Smooth muscle cell (in vitro differentiated cells): ENCODE measurements around the gene DCAF4L1. TPM values are rescaled to one million over a fixed set of nuclear protein-coding genes. Genes with fewer than 3 reads are reported as not detected.
A peak's percentile ranks its signal among the peaks of the same experiment; 100 is the strongest.

Experiments used
- DNase-seq: peaks from one replicate; lab custom pipeline; 2025; ENCODE audit not compliant: unreplicated experiment; lab: John Stamatoyannopoulos, UW
- H2AFZ ChIP-seq: fragments of 200-600 bp; sonication (generic); 2 replicates; pipeline ENCODE4 v1.6.0; 2016; ENCODE audit warnings: antibody characterized with exemption, low read depth, mild to moderate bottlenecking
- H3F3A ChIP-seq: fragments of 200-600 bp; sonication (generic); 2 replicates; pipeline ENCODE4 v1.6.0; 2017; ENCODE audit warnings: antibody characterized with exemption, low read depth
- H3K27ac ChIP-seq: fragments of 200-600 bp; sonication (generic); 2 replicates; pipeline ENCODE4 v1.5.1; 2016; ENCODE audit warnings: low read depth, mild to moderate bottlenecking
- H3K27me3 ChIP-seq: fragments of 200-600 bp; sonication (generic); 2 replicates; pipeline ENCODE4 v1.6.1; 2016; ENCODE audit warnings: low read depth, mild to moderate bottlenecking
- H3K36me3 ChIP-seq: fragments of 200-600 bp; sonication (generic); 2 replicates; pipeline ENCODE4 v1.5.1; 2016; ENCODE audit warnings: low read depth
- H3K4me1 ChIP-seq: fragments of 200-600 bp; sonication (generic); 2 replicates; pipeline ENCODE4 v1.5.1; 2016; ENCODE audit warnings: low read depth
- H3K4me2 ChIP-seq: fragments of 200-600 bp; sonication (generic); 2 replicates; pipeline ENCODE4 v1.6.0; 2016; ENCODE audit warnings: mild to moderate bottlenecking
- H3K4me3 ChIP-seq: fragments of 200-600 bp; sonication (generic); 2 replicates; pipeline ENCODE4 v1.5.1; 2016; ENCODE audit warnings: mild to moderate bottlenecking
- H3K79me2 ChIP-seq: fragments of 200-600 bp; sonication (generic); 2 replicates; pipeline ENCODE4 v1.6.0; 2016; ENCODE audit warnings: low read depth, mild to moderate bottlenecking
- H3K9ac ChIP-seq: fragments of 200-600 bp; sonication (generic); 2 replicates; pipeline ENCODE4 v1.6.0; 2016; ENCODE audit warnings: low read depth
- H3K9me3 ChIP-seq: fragments of 200-600 bp; sonication (generic); replicated peaks from 2 replicates; pipeline ENCODE4 v1.5.1; 2016; ENCODE audit warnings: low read depth
- H4K20me1 ChIP-seq: fragments of 200-600 bp; sonication (generic); 2 replicates; pipeline ENCODE4 v1.6.0; 2016; ENCODE audit warnings: low read depth
- WGBS: methylation state at CpG from one replicate; pipeline ENCODE4 v1.1.7; 2016; ENCODE audit warnings: low lambda C conversion rate; 5-methylcytosine and 5-hydroxymethylcytosine counted together
- polyA plus RNA-seq: library from polyadenylated mRNA; unstranded; fragments of >200 nt; fragmentation: Nextera tagmentation; extraction: Ambion mirVana; gene quantifications from 2 replicates; pipeline ENCODE4 v1.2.1, GENCODE V29; 2016
- total RNA-seq: library from RNA; depleted of rRNA; stranded (reverse); fragments of >200 nt; gene quantifications from 2 replicates; pipeline ENCODE4 v1.2.3, GENCODE V29; 2014
- TF ChIP-seq, protein P1 (sequence below): fragments of 200-600 bp; sonication (generic); IDR thresholded peaks from 2 replicates; pipeline ENCODE4 v1.5.1; 2017; ENCODE audit warnings: borderline replicate concordance, mild to moderate bottlenecking, antibody characterized with exemption; ENCODE audit not compliant: insufficient read depth, poor library complexity, severe bottlenecking

Gene DCAF4L1
- total and polyA plus RNA-seq, 2 experiments from 2014 or later: 0.11 to 0.31 TPM

DNA sequence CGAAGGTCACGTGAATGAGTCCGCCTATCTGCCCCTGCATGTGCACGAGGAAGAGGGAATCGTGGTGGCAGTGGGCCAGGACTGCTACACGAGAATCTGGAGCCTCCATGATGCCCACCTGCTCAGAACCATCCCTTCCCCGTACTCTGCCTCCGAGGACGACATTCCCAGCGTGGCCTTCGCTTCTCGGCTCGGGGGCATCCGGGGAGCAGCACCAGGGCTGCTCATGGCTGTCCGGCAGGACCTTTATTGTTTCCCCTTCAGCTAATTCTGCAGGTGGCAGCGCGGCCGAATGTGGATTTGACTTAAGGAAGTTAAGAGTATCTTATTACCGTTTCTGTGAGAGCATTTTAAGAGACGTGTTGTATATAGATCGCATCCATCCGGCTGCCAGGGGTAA is 1.2 kb downstream of the DCAF4L1 start:
- 96% methylated on average over 22 of the region's 22 CpGs for WGBS
- Histone ChIP-seq H3K9me3 (no peaks in the 10 kb centered on the region), H3K27me3 (no peaks in the 10 kb centered on the region)

DNA sequence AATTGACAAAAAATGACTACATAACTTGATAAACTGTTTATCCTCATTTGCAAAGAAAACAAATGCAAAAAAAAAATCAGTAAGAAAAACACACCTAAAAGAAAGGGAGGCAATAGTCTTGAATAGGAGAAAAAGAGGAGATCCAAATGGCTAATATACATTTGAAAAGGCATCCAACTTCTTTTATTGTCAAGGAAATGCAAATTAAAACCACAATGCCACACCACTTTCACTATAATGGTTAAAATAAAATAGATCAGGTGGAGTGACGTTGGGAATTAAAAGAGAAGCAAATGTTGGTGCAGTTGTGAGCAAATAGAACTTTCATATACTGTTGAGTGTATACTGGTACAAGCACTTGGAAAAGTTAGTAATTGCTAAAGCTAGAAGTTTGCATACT is 3.6 kb downstream of the DCAF4L1 start:
- no peak overlapping the region for H3K9ac ChIP-seq
- no peak overlapping the region for H3K4me3 ChIP-seq
- no peak overlapping the region for H3K4me2 ChIP-seq
- H2AFZ ChIP-seq: no peak overlapping the region
- H4K20me1 ChIP-seq: no peaks in the 10 kb centered on the region
- TF ChIP-seq, protein P1, sequence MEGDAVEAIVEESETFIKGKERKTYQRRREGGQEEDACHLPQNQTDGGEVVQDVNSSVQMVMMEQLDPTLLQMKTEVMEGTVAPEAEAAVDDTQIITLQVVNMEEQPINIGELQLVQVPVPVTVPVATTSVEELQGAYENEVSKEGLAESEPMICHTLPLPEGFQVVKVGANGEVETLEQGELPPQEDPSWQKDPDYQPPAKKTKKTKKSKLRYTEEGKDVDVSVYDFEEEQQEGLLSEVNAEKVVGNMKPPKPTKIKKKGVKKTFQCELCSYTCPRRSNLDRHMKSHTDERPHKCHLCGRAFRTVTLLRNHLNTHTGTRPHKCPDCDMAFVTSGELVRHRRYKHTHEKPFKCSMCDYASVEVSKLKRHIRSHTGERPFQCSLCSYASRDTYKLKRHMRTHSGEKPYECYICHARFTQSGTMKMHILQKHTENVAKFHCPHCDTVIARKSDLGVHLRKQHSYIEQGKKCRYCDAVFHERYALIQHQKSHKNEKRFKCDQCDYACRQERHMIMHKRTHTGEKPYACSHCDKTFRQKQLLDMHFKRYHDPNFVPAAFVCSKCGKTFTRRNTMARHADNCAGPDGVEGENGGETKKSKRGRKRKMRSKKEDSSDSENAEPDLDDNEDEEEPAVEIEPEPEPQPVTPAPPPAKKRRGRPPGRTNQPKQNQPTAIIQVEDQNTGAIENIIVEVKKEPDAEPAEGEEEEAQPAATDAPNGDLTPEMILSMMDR: no peak
- WGBS: 39% methylated on average over 1 of the region's 1 CpG
- no peaks in the 10 kb centered on the region for H3F3A ChIP-seq
- no peaks in the 10 kb centered on the region for H3K27me3 ChIP-seq
- DNase-seq: no peak
- H3K9me3 ChIP-seq: no peaks in the 10 kb centered on the region
- H3K36me3 ChIP-seq: no peaks in the 10 kb centered on the region
- peaks cover 5% of the 10 kb centered on the region for H3K79me2 ChIP-seq
- peaks cover 13% of the 10 kb centered on the region for H3K4me1 ChIP-seq
- H3K27ac ChIP-seq: no peak overlapping the region

More for the DNA sequence above, 1.2 kb downstream of the DCAF4L1 start:
- DNase-seq: no peak
- H3K4me1 ChIP-seq: no peaks in the 10 kb centered on the region
- H4K20me1 ChIP-seq: no peaks in the 10 kb centered on the region
- TF ChIP-seq, protein P1: no peak
- no peak overlapping the region for H2AFZ ChIP-seq
- no peak overlapping the region for H3K9ac ChIP-seq
- H3K36me3 ChIP-seq: no peaks in the 10 kb centered on the region
- no peaks in the 10 kb centered on the region for H3K79me2 ChIP-seq
- H3K4me2 ChIP-seq: no peak overlapping the region
- no peaks in the 10 kb centered on the region for H3F3A ChIP-seq
- H3K27ac ChIP-seq: no peak overlapping the region
- no peak overlapping the region for H3K4me3 ChIP-seq

DNA sequence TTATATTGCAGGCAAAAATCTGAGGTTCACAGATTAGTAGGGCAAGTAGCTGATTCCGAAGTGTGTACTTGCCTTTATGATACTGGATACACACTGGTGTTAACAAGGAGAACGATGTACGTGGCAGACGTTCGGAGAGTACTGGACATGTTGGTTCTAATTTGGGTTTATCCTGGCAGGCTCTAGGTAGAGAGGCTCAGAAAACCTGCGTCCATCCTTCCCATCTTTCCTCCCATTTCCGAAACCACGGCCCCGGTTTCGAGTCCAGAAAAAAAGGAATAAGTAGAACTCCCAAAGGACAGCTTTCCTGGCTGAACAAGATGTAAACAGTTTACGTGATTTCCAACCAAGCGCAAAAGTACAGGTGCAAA is 8.4 kb downstream of the DCAF4L1 start:
- no peak for DNase-seq
- H3K79me2 ChIP-seq: peaks cover 40% of the 10 kb centered on the region
- under 1% methylated on average over 12 of the region's 12 CpGs for WGBS
- peak overlapping the region; percentile 94 for H3K4me2 ChIP-seq
- H3K9ac ChIP-seq: peak overlapping the region; percentile 66
- H2AFZ ChIP-seq: peak overlapping the region; percentile 99
- H4K20me1 ChIP-seq: peaks cover 26% of the 10 kb centered on the region
- H3K4me1 ChIP-seq: peaks cover 30% of the 10 kb centered on the region
- no peaks in the 10 kb centered on the region for H3K36me3 ChIP-seq
- no peaks in the 10 kb centered on the region for H3K9me3 ChIP-seq
- H3K4me3 ChIP-seq: peak overlapping the region; percentile 69
- TF ChIP-seq, protein P1: no peak
- no peaks in the 10 kb centered on the region for H3F3A ChIP-seq
- no peaks in the 10 kb centered on the region for H3K27me3 ChIP-seq
- H3K27ac ChIP-seq: peak overlapping the region; percentile 76

DNA sequence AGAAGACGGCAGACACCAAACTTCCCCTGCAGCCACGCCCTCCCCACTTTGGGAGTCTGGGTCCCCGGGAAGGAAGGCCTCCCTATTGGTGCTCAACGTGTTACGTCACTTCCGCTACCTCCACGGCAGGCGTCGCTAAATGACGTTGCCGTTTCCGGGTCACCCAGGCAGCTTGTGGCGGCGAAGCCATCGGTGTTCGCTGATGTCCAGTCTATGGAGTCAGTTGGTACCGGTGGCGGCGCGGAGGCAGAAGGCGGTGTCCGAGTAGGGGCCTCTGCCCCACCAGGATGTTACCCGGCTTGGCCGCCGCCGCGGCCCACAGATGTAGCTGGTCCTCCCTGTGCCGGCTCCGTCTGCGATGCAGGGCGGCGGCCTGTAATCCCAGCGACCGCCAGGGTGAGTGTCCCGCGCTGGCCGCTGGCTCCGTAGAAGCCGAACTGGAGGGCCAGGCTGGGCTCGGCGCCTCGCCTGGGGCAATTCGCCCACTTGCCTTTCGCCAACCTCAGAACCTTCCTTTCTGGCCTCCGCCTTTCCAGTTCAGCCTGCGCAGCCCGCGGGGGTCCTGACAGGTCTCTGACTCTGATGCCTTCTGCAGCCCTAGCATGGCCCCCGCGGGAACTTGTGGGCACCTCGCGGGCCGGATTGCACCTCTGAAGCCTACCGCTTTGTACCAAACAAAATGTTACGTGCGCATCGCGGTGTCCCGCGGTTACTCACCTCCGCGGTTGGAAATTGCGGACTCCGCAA is 9.0 kb downstream of the DCAF4L1 start, which contains the start of gene SLC30A9:
SLC30A9 (plus strand) TSS at position 166 of the 747 bp plus-strand sequence; CDS start at position 288, 122 bp downstream.
- Histone ChIP-seq H3K36me3 (no peaks in the 10 kb centered on the region), H3K9me3 (no peaks in the 10 kb centered on the region), H3K79me2 (peaks cover 46% of the 10 kb centered on the region), H3F3A (no peaks in the 10 kb centered on the region), H3K4me2 (peak within 1 kb of the TSS; percentile 94), H2AFZ (peak within 1 kb of the TSS; percentile 99), H3K9ac (peak within 1 kb of the TSS; percentile 92), H3K4me1 (peaks cover 30% of the 10 kb centered on the region), H3K27ac (peak within 1 kb of the TSS; percentile 76), H3K4me3 (peak within 1 kb of the TSS; percentile 69), H4K20me1 (peaks cover 32% of the 10 kb centered on the region), H3K27me3 (no peaks in the 10 kb centered on the region)
- TF ChIP-seq, protein P1: peak; percentile 22
- peak; percentile 66 for DNase-seq
- WGBS: 1% methylated on average over 59 of the region's 64 CpGs
